ENCODE measurements around the gene RABEP1. TPM values are rescaled to one million over a fixed set of nuclear protein-coding genes. Genes with fewer than 3 reads are reported as not detected.

Gene RABEP1
- total RNA-seq, 1 donor from 2014 or later: 46.1 TPM

DNA sequence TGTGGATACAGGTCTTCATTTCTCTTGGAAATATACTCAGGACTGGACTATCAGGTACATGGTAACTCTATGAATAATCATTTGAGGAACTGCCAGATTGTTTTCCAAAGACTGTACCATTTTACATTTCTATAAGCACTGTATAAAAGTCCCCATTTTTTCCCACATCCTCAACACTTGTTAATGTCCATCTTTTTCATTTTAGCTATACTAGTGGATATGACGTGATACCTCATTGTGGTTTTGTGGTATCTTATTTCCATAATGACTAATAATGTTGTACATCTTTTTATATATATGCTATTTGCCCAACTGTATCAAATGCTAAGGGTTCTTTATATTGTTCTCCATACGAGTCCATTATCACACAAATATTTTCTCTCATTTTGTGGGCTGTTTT, 114.5 kb downstream of the RABEP1 start:
- Mint-ChIP-seq H3K27ac (ENCODE audit: unreplicated experiment) (no peak overlapping the region), H3K36me3 (ENCODE audit: low read depth) (peaks cover 43% of the 10 kb centered on the region), H3K4me1 (ENCODE audit: low read depth) (no peaks in the 10 kb centered on the region), H3K9me3 (ENCODE audit: low read depth) (no peaks in the 10 kb centered on the region), H3K4me3 (ENCODE audit: unreplicated experiment) (no peak overlapping the region), H3K27me3 (ENCODE audit: low read depth) (no peaks in the 10 kb centered on the region)
- TF ChIP-seq, protein P1, sequence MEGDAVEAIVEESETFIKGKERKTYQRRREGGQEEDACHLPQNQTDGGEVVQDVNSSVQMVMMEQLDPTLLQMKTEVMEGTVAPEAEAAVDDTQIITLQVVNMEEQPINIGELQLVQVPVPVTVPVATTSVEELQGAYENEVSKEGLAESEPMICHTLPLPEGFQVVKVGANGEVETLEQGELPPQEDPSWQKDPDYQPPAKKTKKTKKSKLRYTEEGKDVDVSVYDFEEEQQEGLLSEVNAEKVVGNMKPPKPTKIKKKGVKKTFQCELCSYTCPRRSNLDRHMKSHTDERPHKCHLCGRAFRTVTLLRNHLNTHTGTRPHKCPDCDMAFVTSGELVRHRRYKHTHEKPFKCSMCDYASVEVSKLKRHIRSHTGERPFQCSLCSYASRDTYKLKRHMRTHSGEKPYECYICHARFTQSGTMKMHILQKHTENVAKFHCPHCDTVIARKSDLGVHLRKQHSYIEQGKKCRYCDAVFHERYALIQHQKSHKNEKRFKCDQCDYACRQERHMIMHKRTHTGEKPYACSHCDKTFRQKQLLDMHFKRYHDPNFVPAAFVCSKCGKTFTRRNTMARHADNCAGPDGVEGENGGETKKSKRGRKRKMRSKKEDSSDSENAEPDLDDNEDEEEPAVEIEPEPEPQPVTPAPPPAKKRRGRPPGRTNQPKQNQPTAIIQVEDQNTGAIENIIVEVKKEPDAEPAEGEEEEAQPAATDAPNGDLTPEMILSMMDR (IDR thresholded peaks at IDR 0.05): no peak
- no peak for DNase-seq (ENCODE audit: low spot score)

DNA sequence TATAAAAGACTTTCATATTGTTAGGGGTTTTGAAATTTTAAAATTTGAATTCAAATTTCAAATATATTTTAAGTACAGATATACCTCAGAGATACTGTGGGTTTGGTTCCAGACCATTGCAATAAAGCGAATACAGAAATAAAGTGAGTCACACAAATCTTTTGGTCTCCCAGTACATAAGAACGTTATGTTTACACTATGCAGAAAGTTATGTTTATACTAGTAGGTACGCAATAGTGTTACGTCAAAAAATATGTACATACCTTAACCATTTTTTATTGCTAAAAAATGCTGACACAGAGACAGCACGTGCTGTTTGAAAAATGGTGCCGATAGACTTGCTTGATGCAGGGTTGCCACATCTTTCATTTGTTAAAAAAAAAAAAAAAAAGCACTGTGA, 117.7 kb downstream of the RABEP1 start:
- Mint-ChIP-seq H3K36me3 (ENCODE audit: low read depth) (peaks cover 34% of the 10 kb centered on the region), H3K27me3 (ENCODE audit: low read depth) (no peaks in the 10 kb centered on the region), H3K4me1 (ENCODE audit: low read depth) (no peaks in the 10 kb centered on the region), H3K4me3 (ENCODE audit: unreplicated experiment) (no peak overlapping the region), H3K9me3 (ENCODE audit: low read depth) (no peaks in the 10 kb centered on the region), H3K27ac (ENCODE audit: unreplicated experiment) (no peak overlapping the region)
- no peak for DNase-seq (ENCODE audit: low spot score)
- TF ChIP-seq, protein P1 (IDR thresholded peaks at IDR 0.05): no peak

DNA sequence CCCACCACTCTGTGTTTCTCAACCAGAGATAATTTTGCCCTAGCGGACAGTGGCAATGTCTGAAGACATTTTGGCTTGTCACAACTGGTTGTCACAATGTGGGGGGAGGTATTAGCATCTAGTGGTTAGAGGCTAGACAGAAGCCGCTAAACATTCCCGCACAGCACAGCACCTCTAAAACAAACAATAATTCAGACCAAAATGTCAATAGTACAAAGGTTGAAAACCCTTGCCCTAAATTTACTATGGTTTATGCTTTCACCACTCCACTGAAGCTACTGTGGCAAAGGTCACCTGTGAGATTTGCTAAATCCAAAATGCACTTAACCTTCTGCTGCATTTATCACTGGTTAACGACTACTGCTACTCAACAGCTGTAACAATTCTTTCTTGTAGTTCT, 123.3 kb downstream of the RABEP1 start:
- no peak for DNase-seq (ENCODE audit: low spot score)
- TF ChIP-seq, protein P1 (IDR thresholded peaks at IDR 0.05): no peak
- H3K36me3 Mint-ChIP-seq (ENCODE audit: low read depth): peaks cover 23% of the 10 kb centered on the region
- H3K4me3 Mint-ChIP-seq (ENCODE audit: unreplicated experiment): no peak overlapping the region
- H3K27me3 Mint-ChIP-seq (ENCODE audit: low read depth): no peaks in the 10 kb centered on the region
- no peak overlapping the region for H3K27ac Mint-ChIP-seq (ENCODE audit: unreplicated experiment)
- no peaks in the 10 kb centered on the region for H3K4me1 Mint-ChIP-seq (ENCODE audit: low read depth)
- no peaks in the 10 kb centered on the region for H3K9me3 Mint-ChIP-seq (ENCODE audit: low read depth)

DNA sequence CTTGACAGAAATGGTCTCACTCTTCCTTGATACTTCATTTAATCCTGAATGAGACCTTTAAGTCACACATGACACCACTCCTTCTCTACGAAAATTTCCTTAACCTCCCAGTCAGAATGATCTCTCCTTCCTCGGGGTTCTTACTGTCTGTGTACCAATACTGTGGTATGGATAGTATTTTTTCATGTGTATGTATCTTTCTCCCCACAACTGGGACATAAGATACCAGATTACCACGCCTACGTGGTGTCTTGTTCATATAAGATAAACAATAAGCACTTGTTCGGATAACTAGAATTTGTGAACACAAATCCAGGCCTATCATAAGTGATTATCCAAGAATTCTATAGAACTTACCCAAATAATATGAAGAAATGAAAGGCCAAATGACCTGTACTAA, 126.1 kb downstream of the RABEP1 start:
- Mint-ChIP-seq H3K4me3 (ENCODE audit: unreplicated experiment) (no peak overlapping the region), H3K27me3 (ENCODE audit: low read depth) (no peaks in the 10 kb centered on the region), H3K4me1 (ENCODE audit: low read depth) (peaks cover 3% of the 10 kb centered on the region), H3K36me3 (ENCODE audit: low read depth) (peaks cover 28% of the 10 kb centered on the region), H3K9me3 (ENCODE audit: low read depth) (no peaks in the 10 kb centered on the region), H3K27ac (ENCODE audit: unreplicated experiment) (no peak overlapping the region)
- DNase-seq (ENCODE audit: low spot score): no peak
- TF ChIP-seq, protein P1 (IDR thresholded peaks at IDR 0.05): no peak

DNA sequence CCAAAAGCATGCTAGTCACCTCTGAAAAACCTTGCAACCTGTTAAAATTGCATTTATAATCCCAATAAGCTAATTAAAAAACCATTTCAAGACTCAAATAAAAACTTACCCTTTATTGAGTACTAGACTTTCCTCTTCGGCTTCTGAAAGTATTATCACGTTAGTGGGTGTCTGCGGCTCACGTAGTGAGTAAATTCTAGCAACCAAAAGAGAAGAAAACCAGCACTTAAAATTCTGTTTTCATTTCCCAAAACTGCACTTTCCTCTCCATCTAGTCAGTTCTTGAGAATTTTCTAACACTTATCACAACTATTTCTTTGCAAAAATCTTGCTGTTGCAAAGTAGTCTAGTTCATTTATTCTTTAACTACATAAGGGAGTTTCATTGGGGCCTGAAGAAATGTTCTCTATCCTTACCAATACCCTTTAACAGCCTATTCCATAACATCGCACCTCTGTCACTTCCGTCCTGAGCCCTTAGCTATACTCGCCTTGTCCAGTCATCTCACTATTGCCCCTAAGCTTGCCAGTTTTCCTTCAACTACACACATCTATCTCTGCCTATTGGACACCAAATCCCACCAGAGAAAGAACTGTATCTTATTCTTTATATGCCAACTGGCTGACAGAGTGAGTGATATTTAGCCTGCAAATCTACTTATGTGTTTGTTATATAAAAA, 128.6 kb downstream of the RABEP1 start:
- no peak for DNase-seq (ENCODE audit: low spot score)
- peaks cover 10% of the 10 kb centered on the region for H3K4me1 Mint-ChIP-seq (ENCODE audit: low read depth)
- no peak overlapping the region for H3K4me3 Mint-ChIP-seq (ENCODE audit: unreplicated experiment)
- TF ChIP-seq, protein P1 (IDR thresholded peaks at IDR 0.05): no peak
- H3K27me3 Mint-ChIP-seq (ENCODE audit: low read depth): no peaks in the 10 kb centered on the region
- H3K27ac Mint-ChIP-seq (ENCODE audit: unreplicated experiment): no peak overlapping the region
- peaks cover 16% of the 10 kb centered on the region for H3K36me3 Mint-ChIP-seq (ENCODE audit: low read depth)
- no peaks in the 10 kb centered on the region for H3K9me3 Mint-ChIP-seq (ENCODE audit: low read depth)

All from chondrocyte (in vitro differentiated cells).